Measurements from ENCODE around the gene DPPA2. TPM values are rescaled to one million over a fixed set of nuclear protein-coding genes. Genes with fewer than 3 reads are reported as not detected.

DPPA2 gene
- total RNA-seq, 1 experiment from 2014 or later: not detected

DNA sequence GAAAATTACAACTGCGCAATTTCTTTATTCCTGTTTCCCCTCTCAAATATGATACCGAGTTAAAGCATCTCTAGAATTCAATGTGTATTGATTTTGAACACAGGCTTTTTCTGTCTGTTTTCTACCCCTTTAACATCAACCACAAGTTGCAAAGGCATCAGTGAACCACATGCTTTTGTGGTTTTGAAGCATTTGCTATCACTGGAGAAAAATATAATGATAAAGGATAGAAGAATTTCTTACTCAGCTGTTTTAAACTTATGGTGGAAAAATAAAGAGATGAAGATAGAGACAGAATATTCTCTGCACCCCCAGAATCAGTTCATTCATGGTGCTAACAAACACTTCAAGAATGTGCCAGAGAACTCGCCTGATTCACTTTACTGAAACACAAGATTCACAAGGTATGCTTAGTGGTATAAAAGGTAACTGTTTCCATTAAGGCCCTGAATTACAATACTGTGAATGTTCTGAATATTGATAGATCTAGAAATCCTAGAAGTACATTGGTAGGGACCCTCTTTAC, 30.5 kb upstream of the DPPA2 start:
- TF ChIP-seq, protein P1, sequence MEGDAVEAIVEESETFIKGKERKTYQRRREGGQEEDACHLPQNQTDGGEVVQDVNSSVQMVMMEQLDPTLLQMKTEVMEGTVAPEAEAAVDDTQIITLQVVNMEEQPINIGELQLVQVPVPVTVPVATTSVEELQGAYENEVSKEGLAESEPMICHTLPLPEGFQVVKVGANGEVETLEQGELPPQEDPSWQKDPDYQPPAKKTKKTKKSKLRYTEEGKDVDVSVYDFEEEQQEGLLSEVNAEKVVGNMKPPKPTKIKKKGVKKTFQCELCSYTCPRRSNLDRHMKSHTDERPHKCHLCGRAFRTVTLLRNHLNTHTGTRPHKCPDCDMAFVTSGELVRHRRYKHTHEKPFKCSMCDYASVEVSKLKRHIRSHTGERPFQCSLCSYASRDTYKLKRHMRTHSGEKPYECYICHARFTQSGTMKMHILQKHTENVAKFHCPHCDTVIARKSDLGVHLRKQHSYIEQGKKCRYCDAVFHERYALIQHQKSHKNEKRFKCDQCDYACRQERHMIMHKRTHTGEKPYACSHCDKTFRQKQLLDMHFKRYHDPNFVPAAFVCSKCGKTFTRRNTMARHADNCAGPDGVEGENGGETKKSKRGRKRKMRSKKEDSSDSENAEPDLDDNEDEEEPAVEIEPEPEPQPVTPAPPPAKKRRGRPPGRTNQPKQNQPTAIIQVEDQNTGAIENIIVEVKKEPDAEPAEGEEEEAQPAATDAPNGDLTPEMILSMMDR (conservative IDR thresholded peaks at IDR 0.05; ENCODE audit: low read depth, low read length): no peak
- TF ChIP-seq EZH2 (IDR thresholded peaks at IDR 0.05; ENCODE audit: borderline replicate concordance, low read depth, low read length, poor library complexity, severe bottlenecking): no peak
- BruUV-seq (replicated peaks): no TSS peak
- no peaks in the 10 kb centered on the region for H3K27me3 ChIP-seq (replicated peaks; ENCODE audit: insufficient read depth, low read depth, low read length, poor library complexity)
- no peak overlapping the region for H3K4me3 ChIP-seq (ENCODE audit: low read depth, low read length, poor library complexity, severe bottlenecking)
- H3K4me1 ChIP-seq (ENCODE audit: insufficient read depth, low read length, poor library complexity, severe bottlenecking): no peaks in the 10 kb centered on the region
- POLR2A ChIA-PET (ENCODE audit: low non-redundant PET): no interaction called here
- CTCF ChIA-PET: no interaction called here
- H3K36me3 ChIP-seq (ENCODE audit: insufficient read depth, low read length, poor library complexity, severe bottlenecking): no peaks in the 10 kb centered on the region
- no peak overlapping the region for H3K27ac ChIP-seq (ENCODE audit: low read depth, low read length, poor library complexity, severe bottlenecking)
- no peaks in the 10 kb centered on the region for H3K9me3 ChIP-seq (ENCODE audit: low read depth, low read length, poor library complexity, severe bottlenecking)
- intact Hi-C loops (cut with micrococcal nuclease; ENCODE audit: unreplicated experiment): no loop called here
- no peak for DNase-seq (ENCODE audit: low spot score)

DNA sequence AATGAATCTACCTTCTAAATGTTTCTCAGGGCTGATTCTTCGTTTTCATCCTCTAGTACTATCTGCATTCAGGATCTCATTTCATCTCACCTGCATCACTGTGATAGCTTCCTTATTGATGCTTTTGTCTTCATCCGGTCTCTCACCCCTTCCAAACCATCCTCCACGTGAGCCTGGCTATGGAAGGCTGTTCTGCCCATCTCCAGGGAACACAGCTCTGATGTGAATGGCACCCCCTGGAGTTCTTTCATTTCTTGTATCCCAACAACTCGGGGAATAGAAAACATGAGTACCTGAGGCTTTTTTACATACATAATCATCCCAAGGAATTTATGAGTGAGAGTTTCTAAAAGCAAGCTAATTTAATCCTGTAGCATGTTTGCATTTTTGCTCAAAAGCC, 29.8 kb upstream of the DPPA2 start:
- intact Hi-C loops (cut with micrococcal nuclease; ENCODE audit: unreplicated experiment): no loop called here
- CTCF ChIA-PET: no interaction called here
- H3K4me3 ChIP-seq (ENCODE audit: low read depth, low read length, poor library complexity, severe bottlenecking): no peak overlapping the region
- no peaks in the 10 kb centered on the region for H3K27me3 ChIP-seq (replicated peaks; ENCODE audit: insufficient read depth, low read depth, low read length, poor library complexity)
- no peaks in the 10 kb centered on the region for H3K9me3 ChIP-seq (ENCODE audit: low read depth, low read length, poor library complexity, severe bottlenecking)
- no peak overlapping the region for H3K27ac ChIP-seq (ENCODE audit: low read depth, low read length, poor library complexity, severe bottlenecking)
- POLR2A ChIA-PET (ENCODE audit: low non-redundant PET): interaction anchor here (0.9 kb wide), 1 partner anchor 566 kb away, joined by 5 read pairs; no protein-coding TSS in a partner anchor
- H3K36me3 ChIP-seq (ENCODE audit: insufficient read depth, low read length, poor library complexity, severe bottlenecking): no peaks in the 10 kb centered on the region
- no TSS peak for BruUV-seq (replicated peaks)
- no peaks in the 10 kb centered on the region for H3K4me1 ChIP-seq (ENCODE audit: insufficient read depth, low read length, poor library complexity, severe bottlenecking)
- no peak for DNase-seq (ENCODE audit: low spot score)
- TF ChIP-seq, protein P1 (conservative IDR thresholded peaks at IDR 0.05; ENCODE audit: low read depth, low read length): no peak
- no peak for TF ChIP-seq EZH2 (IDR thresholded peaks at IDR 0.05; ENCODE audit: borderline replicate concordance, low read depth, low read length, poor library complexity, severe bottlenecking)

DNA sequence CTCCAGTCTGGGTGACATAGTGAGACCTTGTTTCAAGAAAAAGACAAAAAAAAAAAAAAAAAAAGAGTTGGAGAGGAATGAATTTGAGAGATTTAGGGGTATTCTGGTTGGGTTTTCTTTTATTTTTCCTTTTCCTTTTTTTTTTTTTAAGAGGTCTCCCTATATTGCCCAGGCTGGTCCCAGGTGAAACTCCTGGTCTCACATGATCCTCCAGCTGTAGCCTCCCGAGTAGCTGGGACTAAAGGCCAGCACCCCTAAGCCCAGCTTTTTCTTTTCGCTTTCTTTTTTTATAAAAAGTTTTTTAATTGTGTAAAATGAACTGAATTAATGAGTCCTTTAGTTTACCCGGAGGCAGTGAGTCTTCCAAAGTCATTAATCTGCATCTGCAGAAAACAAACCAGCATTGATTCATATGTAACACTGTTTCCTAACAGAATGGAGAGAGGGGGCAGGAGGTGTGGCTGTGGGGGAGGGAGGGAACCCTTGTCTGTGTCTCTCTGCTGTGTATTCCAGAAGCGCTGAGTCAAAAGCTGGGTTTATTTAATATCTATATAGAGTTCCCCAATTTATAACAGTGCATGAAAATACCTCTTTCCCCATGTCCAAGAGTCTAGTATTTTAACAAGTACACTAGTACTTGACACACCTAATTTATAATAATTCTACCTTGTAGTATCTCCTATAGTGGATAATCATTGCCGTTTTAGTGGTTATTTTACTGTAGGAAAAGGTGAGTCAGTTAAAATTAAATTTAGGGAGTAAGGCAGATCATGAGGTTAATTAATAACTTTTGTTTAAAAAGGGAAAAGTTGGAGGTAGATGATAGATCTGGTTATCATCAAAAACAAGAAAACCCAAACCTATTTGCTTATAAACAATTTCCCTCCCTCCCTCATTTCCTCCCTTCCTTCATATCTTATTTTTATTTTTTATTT, 23.7 kb upstream of the DPPA2 start:
- BruUV-seq (replicated peaks): no TSS peak
- Histone ChIP-seq H3K4me3 (ENCODE audit: low read depth, low read length, poor library complexity, severe bottlenecking) (no peak overlapping the region), H3K4me1 (ENCODE audit: insufficient read depth, low read length, poor library complexity, severe bottlenecking) (no peaks in the 10 kb centered on the region), H3K9me3 (ENCODE audit: low read depth, low read length, poor library complexity, severe bottlenecking) (no peaks in the 10 kb centered on the region), H3K27ac (ENCODE audit: low read depth, low read length, poor library complexity, severe bottlenecking) (no peak overlapping the region), H3K27me3 (replicated peaks; ENCODE audit: insufficient read depth, low read depth, low read length, poor library complexity) (no peaks in the 10 kb centered on the region), H3K36me3 (ENCODE audit: insufficient read depth, low read length, poor library complexity, severe bottlenecking) (no peaks in the 10 kb centered on the region)
- TF ChIP-seq, protein P1 (conservative IDR thresholded peaks at IDR 0.05; ENCODE audit: low read depth, low read length): no peak
- no peak for TF ChIP-seq EZH2 (IDR thresholded peaks at IDR 0.05; ENCODE audit: borderline replicate concordance, low read depth, low read length, poor library complexity, severe bottlenecking)
- intact Hi-C loops (cut with micrococcal nuclease; ENCODE audit: unreplicated experiment): no loop called here
- ChIA-PET CTCF (no interaction called here), POLR2A (ENCODE audit: low non-redundant PET) (interaction anchor here (0.6 kb wide), 1 partner anchor 143 kb away, joined by 3 read pairs; no protein-coding TSS in a partner anchor)
- no peak for DNase-seq (ENCODE audit: low spot score)
